HEK293 (cell line): ENCODE measurements around the gene SYNDIG1.

Experiments used
- CTCF ChIA-PET: fragments of 350-600 bp; formaldehyde crosslinking; extraction: SDS; loops from one replicate; lab custom pipeline; 2021; ENCODE audit warnings: antibody characterized with exemption; lab: Yijun Ruan, JAX
- POLR2A ChIA-PET: fragments of 300-600 bp; formaldehyde crosslinking; extraction: SDS; loops from one replicate; lab custom pipeline; 2020; ENCODE audit warnings: antibody characterized with exemption, inconsistent platforms; lab: Yijun Ruan, JAX
- H3K27ac ChIP-seq: fragments of 200-500 bp; sonication (Bioruptor generic); 2 replicates; pipeline ENCODE4 v1.5.1; 2014; ENCODE audit warnings: low read depth, low read length, control low read depth, inconsistent platforms; ENCODE audit errors: extremely low read depth
- H3K36me3 ChIP-seq, 2 experiments: fragments of 200-500 bp in 1 of 2; sonication (Bioruptor generic) in 1 of 2; 1 replicate in 1 of 2; 2 replicates in 1 of 2; pipeline ENCODE4 v1.5.1; 2014 to 2017; ENCODE audit warnings: inconsistent platforms in 2 of 2, low read length in 2 of 2; ENCODE audit not compliant: control insufficient read depth in 2 of 2, insufficient read depth in 1 of 2
- H3K4me1 ChIP-seq: fragments of 200-500 bp; sonication (Bioruptor generic); 2 replicates; pipeline ENCODE4 v1.5.1; 2014; ENCODE audit warnings: mild to moderate bottlenecking, low read length, inconsistent platforms; ENCODE audit not compliant: control insufficient read depth, insufficient read depth
- H3K4me3 ChIP-seq: 2 replicates; pipeline ENCODE4 v1.5.1; 2011; ENCODE audit warnings: low read depth, mild to moderate bottlenecking, control low read depth, low read length, moderate library complexity
- H3K9me3 ChIP-seq: fragments of 200-500 bp; sonication (Bioruptor generic); 2 replicates; pipeline ENCODE4 v1.5.1; 2014; ENCODE audit warnings: low read depth, low read length, inconsistent platforms; ENCODE audit not compliant: control insufficient read depth, insufficient read depth
- ELK4 ChIP-seq: IDR thresholded peaks from 2 replicates; pipeline ENCODE4 v1.6.1; 2011; ENCODE audit warnings: mild to moderate bottlenecking, low read depth, low read length, borderline replicate concordance
- HOXC10 ChIP-seq: sonication (generic); formaldehyde crosslinking; IDR thresholded peaks from 2 replicates; pipeline ENCODE4 v1.8.1; 2023; ENCODE audit warnings: mild to moderate bottlenecking, missing genetic modification reagents
- INSM2 ChIP-seq: fragments of 450-650 bp; formaldehyde crosslinking; IDR thresholded peaks from 2 replicates; pipeline ENCODE4 v1.5.1; 2016; ENCODE audit warnings: missing biosample characterization, missing genetic modification characterization
- MYNN ChIP-seq: fragments of 450-650 bp; formaldehyde crosslinking; IDR thresholded peaks from 2 replicates; pipeline ENCODE4 v1.5.1; 2016; ENCODE audit warnings: missing biosample characterization, missing genetic modification characterization, borderline replicate concordance
- MZF1 ChIP-seq: fragments of 450-650 bp; formaldehyde crosslinking; IDR thresholded peaks from 2 replicates; pipeline ENCODE4 v1.5.1; 2017; ENCODE audit warnings: missing biosample characterization, missing genetic modification characterization, borderline replicate concordance
- TCF7L2 ChIP-seq: IDR thresholded peaks from 2 replicates; pipeline ENCODE4 v1.6.1; 2011; ENCODE audit warnings: low read depth, mild to moderate bottlenecking, inconsistent platforms, low read length, moderate library complexity, borderline replicate concordance
- YY1 ChIP-seq: fragments of 450-650 bp; formaldehyde crosslinking; IDR thresholded peaks from 2 replicates; pipeline ENCODE4 v1.5.1; 2018; ENCODE audit warnings: missing biosample characterization, missing genetic modification characterization
- ZBTB8A ChIP-seq: fragments of 450-650 bp; formaldehyde crosslinking; IDR thresholded peaks from 2 replicates; pipeline ENCODE4 v1.5.1; 2016; ENCODE audit warnings: missing biosample characterization, missing genetic modification characterization
- ZNF132 ChIP-seq: fragments of 450-650 bp; formaldehyde crosslinking; IDR thresholded peaks from 2 replicates; pipeline ENCODE4 v1.5.1; 2017; ENCODE audit warnings: missing biosample characterization, missing genetic modification characterization, borderline replicate concordance
- ZNF155 ChIP-seq: fragments of 450-650 bp; formaldehyde crosslinking; IDR thresholded peaks from 2 replicates; pipeline ENCODE4 v1.5.1; 2016; ENCODE audit warnings: missing biosample characterization, missing genetic modification characterization
- ZNF221 ChIP-seq: fragments of 450-650 bp; formaldehyde crosslinking; IDR thresholded peaks from 2 replicates; pipeline ENCODE4 v1.5.1; 2017; ENCODE audit warnings: missing biosample characterization, missing genetic modification characterization, borderline replicate concordance
- ZNF26 ChIP-seq: fragments of 450-650 bp; formaldehyde crosslinking; IDR thresholded peaks from 2 replicates; pipeline ENCODE4 v1.5.1; 2016; ENCODE audit warnings: missing biosample characterization, missing genetic modification characterization
- ZNF354C ChIP-seq: fragments of 450-650 bp; formaldehyde crosslinking; IDR thresholded peaks from 2 replicates; pipeline ENCODE4 v1.5.1; 2016; ENCODE audit warnings: missing biosample characterization, missing genetic modification characterization, low read depth, borderline replicate concordance
- ZNF362 ChIP-seq: fragments of 450-650 bp; formaldehyde crosslinking; IDR thresholded peaks from 2 replicates; pipeline ENCODE4 v1.5.1; 2016; ENCODE audit warnings: missing biosample characterization, missing genetic modification characterization
- ZNF37A ChIP-seq: fragments of 450-650 bp; IDR thresholded peaks from 2 replicates; pipeline ENCODE4 v1.5.1; 2018; ENCODE audit warnings: missing biosample characterization, missing genetic modification characterization
- ZNF513 ChIP-seq: fragments of 450-650 bp; IDR thresholded peaks from 2 replicates; pipeline ENCODE4 v1.5.1; 2018; ENCODE audit warnings: missing biosample characterization, missing genetic modification characterization
- ZNF530 ChIP-seq: fragments of 450-650 bp; formaldehyde crosslinking; IDR thresholded peaks from 2 replicates; pipeline ENCODE4 v1.5.1; 2016; ENCODE audit warnings: low read depth, missing biosample characterization, missing genetic modification characterization
- ZNF548 ChIP-seq: fragments of 450-650 bp; formaldehyde crosslinking; IDR thresholded peaks from 2 replicates; pipeline ENCODE4 v1.5.1; 2016; ENCODE audit warnings: missing biosample characterization, missing genetic modification characterization
- ZNF560 ChIP-seq: fragments of 450-650 bp; formaldehyde crosslinking; IDR thresholded peaks from 2 replicates; pipeline ENCODE4 v1.5.1; 2017; ENCODE audit warnings: missing biosample characterization, missing genetic modification characterization, borderline replicate concordance
- ZNF561 ChIP-seq: fragments of 450-650 bp; IDR thresholded peaks from 2 replicates; pipeline ENCODE4 v1.5.1; 2018; ENCODE audit warnings: missing biosample characterization, missing genetic modification characterization, borderline replicate concordance
- ZNF660 ChIP-seq: fragments of 450-650 bp; IDR thresholded peaks from 2 replicates; pipeline ENCODE4 v1.5.1; 2018; ENCODE audit warnings: missing biosample characterization, mild to moderate bottlenecking, missing genetic modification characterization
- ZNF76 ChIP-seq: fragments of 450-650 bp; formaldehyde crosslinking; IDR thresholded peaks from 2 replicates; pipeline ENCODE4; 2016; ENCODE audit warnings: low read depth, missing biosample characterization, missing genetic modification characterization, borderline replicate concordance
- ZSCAN30 ChIP-seq: fragments of 450-650 bp; IDR thresholded peaks from 2 replicates; pipeline ENCODE4 v1.5.1; 2018; ENCODE audit warnings: missing biosample characterization, mild to moderate bottlenecking, missing genetic modification characterization, moderate library complexity

SYNDIG1 gene

GRCh38 chr20:24615353-24615752 lies 145.9 kb downstream of the SYNDIG1 start:
- CTCF ChIA-PET = no interaction called here

GRCh38 chr20:24616258-24617079 lies 147.0 kb downstream of the SYNDIG1 start:
- Histone ChIP-seq H3K4me1 (no peaks in the 10 kb centered on the region), H3K36me3 (no peaks in the 10 kb centered on the region), H3K9me3 (no peaks in the 10 kb centered on the region), H3K27ac (no peak overlapping the region), H3K4me3 (no peak overlapping the region)
- no peak for TF ChIP-seq MYNN (tag by site-specific recombination)
- TF ChIP-seq ZNF155 = no peak
- TF ChIP-seq ZNF132 (tag by site-specific recombination) = no peak
- CTCF ChIA-PET = no interaction called here
- POLR2A ChIA-PET = no interaction called here

More at GRCh38 chr20:24615353-24615752, 145.9 kb downstream of the SYNDIG1 start:
- H3K9me3 ChIP-seq = no peaks in the 10 kb centered on the region
- H3K4me1 ChIP-seq = no peaks in the 10 kb centered on the region
- no peak overlapping the region for H3K27ac ChIP-seq
- H3K36me3 ChIP-seq = no peaks in the 10 kb centered on the region
- no peak overlapping the region for H3K4me3 ChIP-seq
- TF ChIP-seq INSM2 (tag by site-specific recombination) = no peak
- TF ChIP-seq ZSCAN30 = no peak
- no peak for TF ChIP-seq ZNF530 (tag by site-specific recombination)
- TF ChIP-seq, all 188 proteins: peak for 0
- POLR2A ChIA-PET = no interaction called here

GRCh38 chr20:24617080-24617432 lies 147.6 kb downstream of the SYNDIG1 start:
- Histone ChIP-seq H3K9me3 (no peaks in the 10 kb centered on the region), H3K4me1 (no peaks in the 10 kb centered on the region), H3K36me3 (no peaks in the 10 kb centered on the region)
- CTCF ChIA-PET = no interaction called here
- TF ChIP-seq ZBTB8A (tag by site-specific recombination) (no peak), ELK4 (no peak), TCF7L2 (no peak), ZNF362 (tag by site-specific recombination) (no peak), ZSCAN30 (no peak), ZNF76 (tag by site-specific recombination) (no peak), HOXC10 (CRISPR knock-in tag) (no peak), ZNF660 (tag by site-specific recombination) (no peak), ZNF548 (tag by site-specific recombination) (no peak), ZNF221 (tag by site-specific recombination) (no peak), ZNF560 (tag by site-specific recombination) (no peak), ZNF513 (tag by site-specific recombination) (no peak), ZNF354C (tag by site-specific recombination) (no peak), ZNF26 (no peak), ZNF37A (tag by site-specific recombination) (no peak), ZNF561 (tag by site-specific recombination) (no peak), MZF1 (tag by site-specific recombination) (no peak), YY1 (tag by site-specific recombination) (no peak)
- TF ChIP-seq, all 188 proteins: peak for 0
- POLR2A ChIA-PET = no interaction called here
- H3K27ac ChIP-seq = no peak overlapping the region
- H3K4me3 ChIP-seq = no peak overlapping the region
